Duodenal mucosa (tissue), 2 donors: ENCODE results near the gene HCRTR1.

Source experiments
- H3K27ac ChIP-seq: one replicate; pipeline ENCODE4 v1.7.0; 2013; ENCODE audit warnings: low read depth, low read length
- H3K27me3 ChIP-seq, 2 donors: one replicate each; pipeline ENCODE4 v1.7.0; 2013; ENCODE audit warnings: low read length in 2 of 2, control low read depth in 1 of 2; ENCODE audit not compliant: insufficient read depth in 2 of 2, control insufficient read depth in 1 of 2
- H3K36me3 ChIP-seq, 2 donors: one replicate each; pipeline ENCODE4 v1.7.0; 2013; ENCODE audit warnings: low read length in 2 of 2, control low read depth in 1 of 2; ENCODE audit not compliant: insufficient read depth in 2 of 2, control insufficient read depth in 1 of 2
- H3K4me1 ChIP-seq, 2 donors: one replicate each; pipeline ENCODE4 v1.7.0; 2013; ENCODE audit warnings: low read length in 2 of 2, control low read depth in 1 of 2; ENCODE audit not compliant: insufficient read depth in 2 of 2, control insufficient read depth in 1 of 2
- H3K4me3 ChIP-seq, 2 donors: one replicate each; pipeline ENCODE4 v1.7.0; 2013; ENCODE audit warnings: low read length in 2 of 2, low read depth in 1 of 2
- H3K9ac ChIP-seq, 2 donors: one replicate each; pipeline ENCODE4 v1.7.0; 2013; ENCODE audit warnings: low read length in 2 of 2, low read depth in 1 of 2
- H3K9me3 ChIP-seq, 2 donors: one replicate each; pipeline ENCODE4 v1.7.0; 2013; ENCODE audit warnings: low read length in 2 of 2, control low read depth in 1 of 2; ENCODE audit not compliant: control insufficient read depth in 1 of 2

The HCRTR1 gene

GRCh38 chr1:31648641-31649357 lies 31.3 kb downstream of the HCRTR1 start:
- no peak overlapping the region for H3K27ac ChIP-seq
- no peak overlapping the region for H3K4me3 ChIP-seq
- no peaks in the 10 kb centered on the region for H3K9me3 ChIP-seq
- peaks cover 15 to 25% of the 10 kb centered on the region in 2 donors for H3K4me1 ChIP-seq
- no peaks in the 10 kb centered on the region for H3K27me3 ChIP-seq
- no peak overlapping the region for H3K9ac ChIP-seq
- peaks cover 0 to 2% of the 10 kb centered on the region in 2 donors for H3K36me3 ChIP-seq

GRCh38 chr1:31650161-31651088 lies 32.9 kb downstream of the HCRTR1 start:
- Histone ChIP-seq H3K9ac (no peak overlapping the region), H3K9me3 (no peaks in the 10 kb centered on the region), H3K4me1 (peaks cover 9 to 19% of the 10 kb centered on the region in 2 donors), H3K27me3 (no peaks in the 10 kb centered on the region), H3K4me3 (no peak overlapping the region), H3K36me3 (peaks cover 0 to 2% of the 10 kb centered on the region in 2 donors), H3K27ac (no peak overlapping the region)

- H3K27ac ChIP-seq, result no peak overlapping the region
- peaks cover 3 to 14% of the 10 kb centered on the region in 2 donors for H3K4me1 ChIP-seq
- H3K9me3 ChIP-seq, result no peaks in the 10 kb centered on the region
- no peak overlapping the region for H3K9ac ChIP-seq
- no peak overlapping the region for H3K4me3 ChIP-seq
- no peaks in the 10 kb centered on the region for H3K27me3 ChIP-seq
- peaks cover 0 to 2% of the 10 kb centered on the region in 2 donors for H3K36me3 ChIP-seq
Measured at GRCh38 chr1:31651089-31651420, 33.6 kb downstream of the HCRTR1 start.

GRCh38 chr1:31651766-31652165 lies 34.3 kb downstream of the HCRTR1 start:
- peaks cover 3 to 14% of the 10 kb centered on the region in 2 donors for H3K4me1 ChIP-seq
- peaks cover 0 to 2% of the 10 kb centered on the region in 2 donors for H3K36me3 ChIP-seq
- no peaks in the 10 kb centered on the region for H3K9me3 ChIP-seq
- H3K27me3 ChIP-seq, result no peaks in the 10 kb centered on the region
- H3K27ac ChIP-seq, result no peak overlapping the region
- no peak overlapping the region for H3K9ac ChIP-seq
- no peak overlapping the region for H3K4me3 ChIP-seq

- Histone ChIP-seq H3K27me3 (no peaks in the 10 kb centered on the region), H3K9ac (no peak overlapping the region), H3K4me3 (no peak overlapping the region), H3K4me1 (peaks cover 3 to 14% of the 10 kb centered on the region in 2 donors), H3K27ac (no peak overlapping the region), H3K9me3 (no peaks in the 10 kb centered on the region), H3K36me3 (peaks cover 0 to 2% of the 10 kb centered on the region in 2 donors)
Measured at GRCh38 chr1:31652891-31653499, 35.5 kb downstream of the HCRTR1 start.

- Histone ChIP-seq H3K36me3 (peaks cover 0 to 9% of the 10 kb centered on the region in 2 donors), H3K9ac (no peak overlapping the region)
Measured at GRCh38 chr1:31653717-31654473, 36.4 kb downstream of the HCRTR1 start.

GRCh38 chr1:31654474-31654776 lies 36.9 kb downstream of the HCRTR1 start:
- H3K27me3 ChIP-seq, result no peaks in the 10 kb centered on the region
- no peak overlapping the region for H3K4me3 ChIP-seq
- no peak overlapping the region for H3K9ac ChIP-seq
- no peak overlapping the region for H3K27ac ChIP-seq
- H3K9me3 ChIP-seq, result no peaks in the 10 kb centered on the region
- H3K36me3 ChIP-seq, result peaks cover 0 to 12% of the 10 kb centered on the region in 2 donors
- peaks cover 3 to 14% of the 10 kb centered on the region in 2 donors for H3K4me1 ChIP-seq

More at GRCh38 chr1:31653717-31654473, 36.4 kb downstream of the HCRTR1 start:
- Histone ChIP-seq H3K4me1 (peaks cover 3 to 14% of the 10 kb centered on the region in 2 donors), H3K4me3 (no peak overlapping the region), H3K9me3 (no peaks in the 10 kb centered on the region), H3K27me3 (no peaks in the 10 kb centered on the region), H3K27ac (no peak overlapping the region)

GRCh38 chr1:31655104-31655503 lies 37.6 kb downstream of the HCRTR1 start:
- Histone ChIP-seq H3K9ac (no peak overlapping the region), H3K4me1 (peaks cover 3 to 14% of the 10 kb centered on the region in 2 donors), H3K9me3 (no peaks in the 10 kb centered on the region), H3K4me3 (no peak overlapping the region), H3K27ac (no peak overlapping the region), H3K27me3 (no peaks in the 10 kb centered on the region), H3K36me3 (peaks cover 0 to 12% of the 10 kb centered on the region in 2 donors)

GRCh38 chr1:31655756-31656155 lies 38.3 kb downstream of the HCRTR1 start:
- Histone ChIP-seq H3K9ac (no peak overlapping the region), H3K4me3 (no peak overlapping the region), H3K9me3 (no peaks in the 10 kb centered on the region), H3K4me1 (peaks cover 3 to 8% of the 10 kb centered on the region in 2 donors), H3K27me3 (no peaks in the 10 kb centered on the region), H3K27ac (no peak overlapping the region), H3K36me3 (peaks cover 0 to 12% of the 10 kb centered on the region in 2 donors)
